ENCODE data around the gene GRK7.
"Not testable (repeated sequence)": the region's sequence is repeated elsewhere in the genome, so short reads cannot be mapped to it uniquely, and the experiment has no call there.

The GRK7 gene

DNA sequence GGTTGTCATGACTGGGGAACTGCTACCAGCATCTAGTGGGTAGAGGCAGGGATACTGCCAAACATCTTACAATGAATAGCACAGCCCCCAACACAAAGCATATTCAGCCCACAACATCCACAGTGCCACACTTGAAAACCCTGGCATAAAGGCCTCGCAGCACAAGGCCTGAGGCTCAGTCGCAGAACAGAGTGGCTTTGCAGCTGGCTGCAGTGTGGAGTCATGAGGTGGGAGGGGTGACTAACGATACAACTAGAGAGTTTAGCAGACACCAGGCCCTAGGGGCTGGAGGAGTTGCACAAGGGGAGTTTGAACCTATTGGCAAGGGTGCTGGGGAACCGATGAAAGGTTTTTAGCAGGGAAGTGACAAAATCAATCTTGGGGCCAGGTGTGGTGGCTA, 32.1 kb downstream of the GRK7 start:
- DNase-seq (ENCODE audit: low spot score) (no peak), FAIRE-seq (no peak)

DNA sequence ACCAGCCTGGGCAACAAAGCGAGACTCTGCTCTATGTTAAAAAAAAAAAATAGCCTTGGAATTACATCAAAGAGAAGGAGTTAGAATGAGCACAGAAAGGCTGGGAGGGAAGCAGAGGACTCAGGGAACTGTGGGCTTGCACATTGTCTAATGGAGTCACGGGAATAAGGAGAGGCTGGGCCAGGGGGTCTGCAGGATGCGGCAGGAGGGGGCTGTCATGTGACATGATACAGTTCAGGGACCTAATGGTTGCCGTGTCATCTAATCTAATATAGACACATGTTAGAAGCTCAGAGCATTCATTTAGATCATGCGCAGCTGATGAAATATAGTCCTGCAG, 32.5 kb downstream of the GRK7 start:
- FAIRE-seq (no peak), DNase-seq (ENCODE audit: low spot score) (no peak)

DNA sequence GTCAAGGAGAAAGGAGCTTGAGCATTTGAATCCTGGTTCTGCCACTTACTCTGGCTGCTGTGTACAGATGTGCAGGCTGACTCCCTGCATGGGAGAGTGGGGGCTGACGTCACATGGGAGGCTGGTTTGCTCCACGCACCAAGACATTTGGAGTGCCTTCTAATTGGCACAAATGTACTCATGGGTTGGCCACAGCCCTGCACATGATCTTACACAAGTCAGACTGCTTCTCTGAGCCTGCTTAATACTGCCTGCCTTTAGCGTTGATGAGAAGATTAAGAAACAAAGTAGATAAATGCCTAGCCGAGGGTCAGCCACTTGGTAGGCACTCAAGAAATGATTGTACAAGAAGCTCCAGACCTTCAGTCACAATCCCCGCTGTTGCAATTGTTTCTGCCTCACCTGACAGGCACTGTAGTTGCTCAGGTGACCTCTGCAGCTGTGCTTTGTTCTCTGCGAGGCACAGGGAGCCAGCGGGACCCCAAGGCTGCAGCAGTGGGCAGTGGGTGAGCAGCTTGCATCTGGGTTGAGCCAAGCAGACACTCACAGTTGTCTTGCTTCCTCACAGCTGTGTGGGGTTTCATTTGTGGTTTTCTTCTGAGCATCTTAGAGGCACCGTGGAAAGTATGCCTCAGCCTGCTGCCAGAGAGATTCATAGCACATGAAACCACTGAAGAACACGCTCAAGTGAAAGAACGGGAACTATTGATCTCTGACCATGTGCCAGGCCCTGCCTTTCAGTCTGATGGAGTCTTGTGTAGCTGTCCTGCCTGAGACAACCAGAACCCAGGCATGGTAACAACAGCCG, 33.1 kb downstream of the GRK7 start:
- DNase-seq (ENCODE audit: low spot score) = no peak
- no peak for FAIRE-seq

DNA sequence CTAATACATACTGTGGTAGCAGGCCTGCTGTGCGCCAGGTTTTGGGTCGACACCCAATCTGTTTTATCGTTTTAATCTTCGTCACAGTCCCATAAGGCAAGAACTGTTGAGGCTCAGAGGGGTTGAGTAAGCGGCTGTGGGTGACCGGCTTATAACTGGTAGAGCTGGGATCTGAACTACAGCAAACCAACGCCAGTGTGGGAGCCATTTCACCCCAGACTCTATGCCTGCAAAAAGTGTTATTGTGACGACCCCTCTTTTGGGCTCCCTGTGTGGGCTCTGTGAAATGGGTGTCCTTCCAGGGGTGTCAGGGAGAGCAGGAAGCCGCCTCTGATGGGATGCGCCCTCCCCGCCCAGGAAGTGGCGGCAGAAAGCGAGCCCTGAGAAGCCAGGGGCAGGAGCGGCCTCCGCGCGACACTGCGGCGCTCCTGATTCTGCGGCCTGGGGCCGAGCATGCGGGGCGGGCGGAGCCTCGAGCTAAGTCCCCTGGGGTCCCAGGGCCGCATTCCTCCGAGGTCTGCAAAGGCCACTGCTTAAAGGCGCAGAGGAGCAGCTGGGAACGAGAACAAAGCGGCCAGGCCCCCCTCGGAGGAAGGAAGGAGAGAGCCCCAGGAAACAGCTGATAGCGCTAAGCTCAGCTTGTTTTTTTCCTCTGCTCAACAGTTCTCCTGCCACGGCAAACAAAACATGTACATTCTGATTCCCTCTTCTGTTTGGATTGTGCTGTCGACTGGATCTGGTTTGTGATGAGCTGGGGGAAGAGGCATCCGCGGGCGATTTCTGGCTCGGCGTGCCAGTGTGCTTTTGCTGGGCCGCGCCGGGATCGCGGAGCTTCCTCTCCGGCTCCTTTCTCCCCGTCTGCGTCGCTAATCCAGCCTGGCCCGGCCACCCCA, 33.9 kb downstream of the GRK7 start:
- no peak for FAIRE-seq
- DNase-seq (ENCODE audit: low spot score) = no peak

DNA sequence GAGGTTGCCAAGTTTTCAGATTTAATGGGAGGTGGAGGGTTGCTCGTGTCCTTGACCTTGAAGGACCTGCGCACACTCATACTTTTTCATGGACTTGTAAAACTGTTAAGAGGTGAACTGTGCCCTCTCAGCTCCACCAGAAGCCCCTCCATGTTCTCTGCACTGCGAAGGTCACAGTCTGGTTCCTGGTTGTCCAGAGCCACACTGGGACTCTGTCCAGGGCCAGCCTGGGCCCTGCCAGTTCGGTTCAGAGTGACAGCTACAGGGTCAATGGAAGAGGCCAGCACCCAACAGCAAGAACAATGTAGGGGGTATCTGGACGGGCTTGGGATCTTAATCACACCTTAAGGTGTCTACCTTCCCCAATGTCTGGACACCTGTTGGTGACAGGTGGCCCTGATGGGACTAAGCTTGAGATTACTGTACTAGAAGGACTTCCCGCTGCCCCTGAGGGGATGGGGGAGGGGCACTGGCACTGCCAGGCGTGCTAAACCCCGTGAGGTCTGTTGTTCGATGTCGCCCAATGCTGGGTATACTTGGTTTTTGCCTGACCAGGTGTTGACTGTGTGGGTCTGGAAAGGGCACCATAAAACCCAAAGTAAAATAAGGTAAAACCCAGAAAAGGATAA, 34.7 kb downstream of the GRK7 start:
- no peak for DNase-seq (ENCODE audit: low spot score)
- FAIRE-seq = no peak

DNA sequence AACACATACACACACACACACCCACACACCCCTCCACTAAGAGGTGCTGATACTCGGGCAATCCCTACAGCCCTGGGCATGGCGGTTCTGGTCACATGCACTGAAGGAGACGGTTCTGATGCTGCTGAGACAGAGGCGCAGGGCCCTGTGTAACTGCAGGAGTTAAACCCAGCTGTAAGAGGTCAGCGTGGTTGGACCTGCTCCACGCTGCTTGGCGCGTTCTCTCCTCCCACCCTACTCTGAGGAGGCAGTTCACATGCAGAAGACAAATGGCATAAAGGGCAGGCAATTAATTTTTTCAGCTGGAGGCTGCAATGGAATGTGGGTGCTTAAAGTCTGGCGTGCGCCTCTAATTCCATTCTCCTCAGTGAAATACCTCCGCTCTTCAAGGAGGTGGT, 35.2 kb downstream of the GRK7 start:
- FAIRE-seq = no peak

DNA sequence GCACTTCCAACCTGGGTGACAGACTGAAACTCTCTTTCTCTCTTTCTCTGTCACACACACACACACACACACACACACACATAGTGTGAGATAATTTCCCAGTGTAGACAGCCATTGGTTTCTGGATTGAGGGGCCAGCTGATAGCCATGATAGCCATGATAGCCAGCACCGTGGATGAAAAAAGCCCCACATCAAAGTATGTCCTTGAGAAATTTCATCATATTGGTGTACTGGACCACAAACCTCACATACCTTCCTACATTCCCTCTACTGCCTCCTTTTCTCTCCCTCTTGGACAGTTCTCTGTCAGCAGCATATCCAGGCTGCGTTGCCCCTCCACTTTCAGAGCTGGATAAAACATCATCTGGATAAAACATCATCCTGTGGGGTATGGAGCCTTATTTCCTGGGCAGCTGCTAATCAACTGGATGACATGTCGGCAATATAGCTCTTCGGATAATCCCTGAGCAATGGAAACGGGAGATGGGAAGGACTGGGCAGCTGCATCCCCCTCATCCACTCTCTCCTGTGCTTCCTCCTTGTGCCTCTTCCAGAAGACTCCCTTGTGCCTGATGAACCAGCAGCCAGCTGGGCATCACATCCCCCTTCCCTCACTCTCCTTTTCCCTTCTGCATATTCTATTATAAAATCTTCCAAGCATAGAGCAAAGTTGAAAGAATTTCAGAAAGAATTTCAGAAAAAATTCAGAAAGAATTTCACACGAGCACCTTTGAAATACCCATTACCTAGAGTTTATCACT, 39.3 kb downstream of the GRK7 start:
- DNase-seq (ENCODE audit: low spot score) (no peak), FAIRE-seq (no peak)

More for the DNA sequence above, 35.2 kb downstream of the GRK7 start:
- no peak for DNase-seq (ENCODE audit: low spot score)

DNA sequence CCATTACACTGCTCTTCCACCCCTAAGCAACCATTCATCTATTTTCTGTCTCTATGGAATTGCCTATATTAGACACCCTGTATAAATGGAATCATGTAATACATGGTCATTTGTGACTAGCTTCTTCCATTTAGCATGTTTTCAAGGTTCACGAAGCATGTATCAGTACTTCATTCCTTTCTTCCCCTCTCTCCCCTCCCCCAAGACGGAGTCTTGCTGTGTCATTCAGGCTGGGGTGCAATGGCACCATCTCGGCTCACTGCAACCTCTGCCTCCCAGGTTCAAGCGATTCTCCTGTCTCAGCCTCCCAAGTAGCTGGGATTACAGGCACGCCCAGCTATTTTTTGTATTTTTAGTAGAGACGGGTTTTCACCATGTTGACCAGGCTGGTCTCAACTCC, 40.3 kb downstream of the GRK7 start:
- not testable (repeated sequence) for DNase-seq (ENCODE audit: low spot score); FAIRE-seq

DNA sequence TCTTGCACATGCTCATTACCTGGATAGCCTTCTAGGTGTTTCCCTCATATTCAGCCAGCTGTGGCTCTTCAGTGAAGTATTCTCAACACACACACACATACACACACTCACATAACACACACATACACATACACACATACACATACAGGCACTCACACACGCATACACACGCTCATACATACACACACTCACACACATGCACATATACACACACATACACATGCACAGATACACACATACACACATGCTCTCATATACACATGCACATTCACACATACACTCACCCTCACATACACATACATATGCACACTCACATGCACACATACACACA, 41.2 kb downstream of the GRK7 start:
- FAIRE-seq = no peak

DNA sequence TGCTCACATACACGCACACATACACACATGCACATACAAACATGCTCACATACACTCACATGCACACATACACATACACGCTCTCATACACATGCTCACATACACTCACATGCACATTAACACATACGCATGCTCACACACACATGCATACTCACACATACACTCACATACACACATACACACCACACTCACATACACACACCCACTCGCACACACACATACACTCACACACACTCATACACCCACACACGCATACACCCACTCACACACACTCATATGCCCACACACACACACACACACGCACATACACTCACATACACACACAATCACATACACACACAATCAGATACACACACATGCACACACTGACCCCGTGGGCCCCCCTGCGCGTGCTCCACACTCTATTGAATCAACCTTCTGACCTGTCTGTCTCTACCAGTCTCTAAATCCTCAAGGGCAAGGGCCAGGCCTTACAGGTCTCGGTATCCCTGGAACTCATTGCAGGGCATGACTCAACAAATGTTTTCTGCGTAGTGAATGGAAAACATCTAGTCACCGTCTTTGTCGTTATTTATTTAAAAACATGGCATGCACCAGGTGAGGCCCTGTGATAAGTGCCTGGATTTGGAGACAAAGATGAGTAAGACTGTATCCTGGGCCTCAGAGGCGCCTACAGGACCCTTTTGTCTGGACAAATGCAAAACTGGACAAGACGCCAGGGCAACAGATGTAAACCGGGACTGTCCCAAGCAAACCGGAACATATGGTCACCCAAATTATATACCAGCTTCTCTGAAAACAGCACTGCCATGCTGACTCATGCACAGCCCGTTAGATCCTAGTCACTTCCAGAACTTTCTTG, 41.8 kb downstream of the GRK7 start:
- DNase-seq (ENCODE audit: low spot score) (no peak), FAIRE-seq (peak; percentile 67)

More for the DNA sequence above, 41.2 kb downstream of the GRK7 start:
- no peak for DNase-seq (ENCODE audit: low spot score)

DNA sequence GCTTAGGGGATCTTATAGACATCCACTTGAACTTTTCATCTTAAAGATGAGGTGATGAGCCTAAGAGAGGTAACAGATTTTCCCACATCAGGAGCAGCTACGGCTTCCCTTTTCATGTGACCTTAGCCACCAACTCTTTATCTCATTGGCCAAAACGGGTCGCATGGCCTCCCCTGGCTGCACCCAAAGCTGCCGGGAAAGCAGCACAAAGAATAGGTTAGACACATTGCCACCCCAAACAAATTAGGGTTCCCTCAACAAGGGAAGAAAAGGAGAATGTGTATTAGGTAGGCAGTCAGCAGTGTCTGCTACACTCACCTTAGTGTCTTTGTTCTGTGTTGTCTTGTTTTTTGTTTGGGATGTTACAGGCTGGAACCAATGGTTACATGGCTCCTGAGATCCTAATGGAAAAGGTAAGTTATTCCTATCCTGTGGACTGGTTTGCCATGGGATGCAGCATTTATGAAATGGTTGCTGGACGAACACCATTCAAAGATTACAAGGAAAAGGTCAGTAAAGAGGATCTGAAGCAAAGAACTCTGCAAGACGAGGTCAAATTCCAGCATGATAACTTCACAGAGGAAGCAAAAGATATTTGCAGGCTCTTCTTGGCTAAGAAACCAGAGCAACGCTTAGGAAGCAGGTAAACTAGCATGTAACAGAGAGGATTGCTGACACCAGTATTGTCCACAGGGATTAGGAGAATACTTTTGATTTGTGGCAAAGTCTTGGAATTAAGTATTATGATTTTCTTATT, 44.2 kb downstream of the GRK7 start:
- FAIRE-seq (no peak), DNase-seq (ENCODE audit: low spot score) (no peak)

DNA sequence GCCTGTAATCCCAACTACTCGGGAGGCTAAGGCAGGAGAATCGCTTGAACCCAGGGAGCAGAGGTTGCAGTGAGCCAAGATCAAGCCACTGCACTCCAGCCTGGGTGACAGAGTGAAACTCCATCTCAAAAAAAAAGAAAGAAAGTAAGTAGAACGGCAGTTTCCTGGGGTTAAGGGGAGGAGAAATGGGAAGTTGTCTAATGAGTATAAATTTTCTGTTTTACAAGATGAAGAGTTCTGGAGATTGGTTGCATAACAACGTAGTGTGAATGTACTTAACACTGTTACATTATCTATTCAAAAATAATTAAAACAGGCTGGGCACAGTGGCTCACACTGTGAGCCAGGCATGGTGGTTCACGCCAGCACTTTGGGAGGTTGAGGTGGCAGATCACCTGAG, 45.4 kb downstream of the GRK7 start:
- FAIRE-seq = no peak
- DNase-seq (ENCODE audit: low spot score) = no peak

DNA sequence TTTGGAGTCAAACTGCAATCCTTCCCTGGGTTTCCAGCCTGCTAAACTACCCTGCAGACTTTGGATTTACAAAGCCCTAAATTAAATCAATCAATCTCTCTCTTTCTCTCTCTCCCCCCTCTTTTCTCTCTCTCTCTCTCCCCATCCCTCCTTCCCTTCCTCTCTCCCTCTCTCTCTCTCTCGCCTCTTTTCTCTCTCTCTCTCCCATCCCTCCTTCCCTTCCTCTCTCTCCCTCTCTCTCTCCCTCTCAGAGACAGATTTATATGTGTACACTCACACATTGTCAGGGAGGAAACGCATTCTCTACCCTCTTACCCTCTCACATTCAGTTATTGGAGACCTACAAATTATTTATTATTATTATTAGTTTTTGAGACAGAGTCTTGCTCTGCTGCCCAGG, 47.0 kb downstream of the GRK7 start:
- no peak for DNase-seq (ENCODE audit: low spot score)
- FAIRE-seq = no peak

DNA sequence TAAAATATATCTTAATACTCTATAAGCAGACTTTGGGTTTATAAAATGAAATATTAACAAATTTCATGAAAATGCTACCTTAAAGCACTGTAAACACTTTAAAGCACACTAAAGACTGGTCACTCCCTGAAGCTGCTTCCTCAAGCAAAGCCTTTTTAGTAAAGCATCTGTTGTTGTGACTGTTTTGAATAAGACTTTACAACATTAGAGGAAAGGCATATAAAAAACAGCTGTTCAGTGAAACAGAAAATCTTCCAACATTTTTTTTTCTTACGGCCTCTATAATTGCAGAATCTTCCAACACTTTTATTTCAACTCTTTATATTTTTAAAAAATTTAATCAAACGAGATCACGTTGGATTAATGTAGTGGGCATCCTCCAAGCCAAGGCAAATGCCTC, 48.1 kb downstream of the GRK7 start:
- FAIRE-seq (no peak), DNase-seq (ENCODE audit: low spot score) (no peak)

DNA sequence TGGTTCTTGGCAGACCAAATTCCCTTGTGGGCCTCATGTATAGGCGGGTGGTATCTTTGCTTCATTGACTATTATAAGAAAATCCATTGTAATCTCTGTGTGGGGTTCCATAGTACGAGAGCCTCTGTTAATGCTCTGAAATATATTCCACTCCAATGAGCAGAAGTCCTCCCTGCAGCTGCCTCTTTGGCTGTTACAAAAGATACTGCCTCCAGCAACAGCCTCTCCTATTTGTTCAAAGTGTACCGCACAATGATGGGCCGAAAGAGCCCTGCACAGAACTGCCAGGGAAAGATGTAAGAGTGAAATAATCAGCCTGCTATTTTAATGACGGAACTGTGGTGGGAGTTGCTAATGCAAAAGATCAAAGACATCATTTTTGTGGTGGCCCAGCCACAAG, 48.9 kb downstream of the GRK7 start:
- DNase-seq (ENCODE audit: low spot score) (no peak), FAIRE-seq (no peak)

DNA sequence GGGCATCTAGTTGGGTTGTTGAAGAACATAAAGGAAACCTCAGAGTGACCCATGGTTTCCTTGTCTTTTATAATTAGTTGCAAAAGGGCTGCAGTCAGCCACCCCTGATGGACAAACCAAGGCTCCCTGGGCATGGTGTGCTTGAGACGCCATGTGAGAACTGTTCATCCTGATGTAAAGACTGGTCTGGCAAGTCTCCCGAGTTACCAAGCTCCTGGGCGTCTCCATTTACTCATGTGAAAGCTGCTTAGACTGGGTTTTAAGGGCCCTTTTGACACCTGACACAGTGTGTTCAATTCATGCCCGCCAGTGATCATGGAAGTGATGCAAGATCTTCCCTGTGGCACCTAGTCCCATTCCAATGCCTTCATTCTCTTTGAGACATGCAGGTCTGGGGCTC, 49.4 kb downstream of the GRK7 start:
- FAIRE-seq (no peak), DNase-seq (ENCODE audit: low spot score) (no peak)
